ENCODE results near the gene GLP2R. TPM values are rescaled to one million over a fixed set of nuclear protein-coding genes. Genes with fewer than 3 reads are reported as not detected.

The GLP2R gene
- total RNA-seq, 2 experiments from 2014 or later: not detected

DNA sequence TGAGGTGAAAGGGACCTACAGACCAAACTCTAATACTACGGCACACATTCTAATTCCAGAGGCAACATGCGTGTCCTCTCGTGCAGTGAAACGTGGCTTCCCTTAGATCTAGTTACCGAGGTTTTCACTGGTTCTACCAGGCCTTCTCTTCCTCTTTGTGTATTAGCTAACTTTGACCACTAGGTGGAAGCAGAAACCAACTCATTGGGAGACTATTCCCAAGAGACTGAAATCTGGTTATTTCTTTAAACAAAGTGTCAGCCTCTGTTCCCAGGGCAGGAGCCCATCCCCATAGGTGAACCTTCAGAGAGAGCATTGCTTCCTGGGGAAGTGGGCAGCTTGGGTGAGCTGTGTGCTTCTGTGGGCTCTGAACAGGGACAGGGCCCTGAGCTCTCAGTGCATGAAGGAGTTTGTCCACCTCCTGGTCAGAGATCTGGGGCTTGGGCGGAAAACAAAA lies 99.0 kb downstream of the GLP2R start:
- DNase-seq (ENCODE audit: low spot score): peak; percentile 80
- H3K36me3 ChIP-seq (ENCODE audit: insufficient read depth, low read length): no peaks in the 10 kb centered on the region
- ChIA-PET POLR2A (interaction anchor here (0.6 kb wide), 1 partner anchor 75 kb away, joined by 3 read pairs; no protein-coding TSS in a partner anchor), CTCF (ENCODE audit: unreplicated experiment) (no interaction called here)
- no peak overlapping the region for H3K27ac ChIP-seq (ENCODE audit: low read depth, low read length, poor library complexity, severe bottlenecking)
- TF ChIP-seq, protein P1, sequence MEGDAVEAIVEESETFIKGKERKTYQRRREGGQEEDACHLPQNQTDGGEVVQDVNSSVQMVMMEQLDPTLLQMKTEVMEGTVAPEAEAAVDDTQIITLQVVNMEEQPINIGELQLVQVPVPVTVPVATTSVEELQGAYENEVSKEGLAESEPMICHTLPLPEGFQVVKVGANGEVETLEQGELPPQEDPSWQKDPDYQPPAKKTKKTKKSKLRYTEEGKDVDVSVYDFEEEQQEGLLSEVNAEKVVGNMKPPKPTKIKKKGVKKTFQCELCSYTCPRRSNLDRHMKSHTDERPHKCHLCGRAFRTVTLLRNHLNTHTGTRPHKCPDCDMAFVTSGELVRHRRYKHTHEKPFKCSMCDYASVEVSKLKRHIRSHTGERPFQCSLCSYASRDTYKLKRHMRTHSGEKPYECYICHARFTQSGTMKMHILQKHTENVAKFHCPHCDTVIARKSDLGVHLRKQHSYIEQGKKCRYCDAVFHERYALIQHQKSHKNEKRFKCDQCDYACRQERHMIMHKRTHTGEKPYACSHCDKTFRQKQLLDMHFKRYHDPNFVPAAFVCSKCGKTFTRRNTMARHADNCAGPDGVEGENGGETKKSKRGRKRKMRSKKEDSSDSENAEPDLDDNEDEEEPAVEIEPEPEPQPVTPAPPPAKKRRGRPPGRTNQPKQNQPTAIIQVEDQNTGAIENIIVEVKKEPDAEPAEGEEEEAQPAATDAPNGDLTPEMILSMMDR (conservative IDR thresholded peaks at IDR 0.05; ENCODE audit: low read length): peak; percentile 89
- TF ChIP-seq EZH2phosphoT487 (IDR thresholded peaks at IDR 0.05; ENCODE audit: borderline replicate concordance, low read depth, low read length): no peak
- intact Hi-C loops (cut with micrococcal nuclease; ENCODE audit: unreplicated experiment): loop anchor here (5.0 kb wide), 2 partner anchors 303 to 688 kb away; no protein-coding TSS in a partner anchor
- H3K4me1 ChIP-seq (ENCODE audit: insufficient read depth, low read length, poor library complexity, severe bottlenecking): no peaks in the 10 kb centered on the region
- H3K79me2 ChIP-seq (ENCODE audit: insufficient read depth, low read depth, low read length): no peaks in the 10 kb centered on the region
- H3K9me2 ChIP-seq (ENCODE audit: insufficient read depth, low read length): no peaks in the 10 kb centered on the region
- H3K4me2 ChIP-seq (ENCODE audit: low read length): no peak overlapping the region
- H3K9me3 ChIP-seq (ENCODE audit: low read length): no peaks in the 10 kb centered on the region
- H2AFZ ChIP-seq (ENCODE audit: low read length): no peak overlapping the region; the same call in 1 of the 2 replicates
- H4K20me1 ChIP-seq (ENCODE audit: insufficient read depth, low read length): no peaks in the 10 kb centered on the region
- no TSS peak for BruUV-seq (replicated peaks)
- no peak overlapping the region for H3K4me3 ChIP-seq (ENCODE audit: low read depth, low read length, poor library complexity, severe bottlenecking)

DNA sequence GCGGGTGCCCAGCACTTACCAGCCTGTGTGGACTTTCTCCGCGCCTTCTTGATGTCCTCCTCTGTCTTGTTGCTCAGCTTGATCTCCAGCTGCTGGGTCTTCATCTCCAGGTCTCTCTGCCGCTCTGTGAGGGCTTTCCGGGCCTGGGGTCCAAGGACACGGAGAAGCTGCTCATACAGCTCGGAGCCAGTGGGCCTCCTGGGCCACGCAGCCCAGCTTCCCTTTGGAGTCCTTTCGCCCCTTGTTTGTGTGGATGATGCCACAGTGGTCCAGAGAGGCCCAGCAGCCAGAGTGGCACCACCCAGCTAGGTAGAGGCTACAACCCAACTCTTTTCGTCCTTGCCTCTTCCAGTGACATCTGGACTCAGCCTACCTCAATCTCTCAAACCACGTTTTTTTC lies 99.7 kb downstream of the GLP2R start:
- no peak for DNase-seq (ENCODE audit: low spot score)
- H3K36me3 ChIP-seq (ENCODE audit: insufficient read depth, low read length): no peaks in the 10 kb centered on the region
- no peaks in the 10 kb centered on the region for H3K4me1 ChIP-seq (ENCODE audit: insufficient read depth, low read length, poor library complexity, severe bottlenecking)
- H3K4me3 ChIP-seq (ENCODE audit: low read depth, low read length, poor library complexity, severe bottlenecking): no peak overlapping the region
- H2AFZ ChIP-seq (ENCODE audit: low read length): no peak overlapping the region
- H3K79me2 ChIP-seq (ENCODE audit: insufficient read depth, low read depth, low read length): no peaks in the 10 kb centered on the region
- no peaks in the 10 kb centered on the region for H3K9me3 ChIP-seq (ENCODE audit: low read length)
- TF ChIP-seq, protein P1 (conservative IDR thresholded peaks at IDR 0.05; ENCODE audit: low read length): no peak
- no peak for TF ChIP-seq EZH2phosphoT487 (IDR thresholded peaks at IDR 0.05; ENCODE audit: borderline replicate concordance, low read depth, low read length)
- intact Hi-C loops (cut with micrococcal nuclease; ENCODE audit: unreplicated experiment): no loop called here
- POLR2A ChIA-PET: interaction anchor here (0.6 kb wide), 1 partner anchor 74 kb away, joined by 3 read pairs; no protein-coding TSS in a partner anchor
- BruUV-seq (replicated peaks): no TSS peak
- H4K20me1 ChIP-seq (ENCODE audit: insufficient read depth, low read length): no peaks in the 10 kb centered on the region
- CTCF ChIA-PET (ENCODE audit: unreplicated experiment): no interaction called here
- H3K4me2 ChIP-seq (ENCODE audit: low read length): no peak overlapping the region
- H3K27ac ChIP-seq (ENCODE audit: low read depth, low read length, poor library complexity, severe bottlenecking): no peak overlapping the region
- H3K9me2 ChIP-seq (ENCODE audit: insufficient read depth, low read length): no peaks in the 10 kb centered on the region

DNA sequence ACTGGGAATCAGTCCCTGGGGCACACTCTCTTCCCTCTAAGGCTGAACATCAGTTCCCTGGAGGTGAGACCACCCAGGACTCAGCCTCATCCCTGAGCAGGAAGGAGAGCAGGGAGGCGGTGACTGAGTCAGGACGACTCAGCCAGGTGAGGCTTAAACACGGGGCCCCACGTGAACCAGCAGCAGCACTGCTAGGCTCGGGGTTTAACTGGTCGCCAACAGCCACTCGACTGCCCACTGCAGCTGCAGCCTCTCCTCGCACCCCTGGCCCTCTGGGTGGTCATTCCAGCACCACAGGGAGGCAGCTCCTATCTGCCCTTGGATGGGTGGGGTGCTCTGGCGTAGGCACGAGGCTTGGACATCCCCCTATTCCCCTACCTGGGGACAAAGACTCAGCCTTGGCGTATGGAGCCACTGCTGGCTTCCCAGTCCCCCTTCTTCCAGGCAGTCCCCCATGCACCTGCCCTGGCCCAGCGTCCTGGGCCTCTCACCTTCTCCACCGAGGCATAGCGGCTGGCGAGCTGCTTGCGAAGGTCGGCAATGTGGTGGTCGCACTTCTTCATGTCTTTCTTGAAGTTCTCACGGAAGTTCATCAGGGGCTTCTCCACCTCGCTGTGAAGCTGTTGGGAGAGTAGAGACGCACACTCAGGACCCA lies 100.6 kb downstream of the GLP2R start:
- Histone ChIP-seq H3K9me3 (ENCODE audit: low read length) (no peaks in the 10 kb centered on the region), H3K36me3 (ENCODE audit: insufficient read depth, low read length) (no peaks in the 10 kb centered on the region), H3K4me1 (ENCODE audit: insufficient read depth, low read length, poor library complexity, severe bottlenecking) (no peaks in the 10 kb centered on the region), H3K4me3 (ENCODE audit: low read depth, low read length, poor library complexity, severe bottlenecking) (no peak overlapping the region), H3K79me2 (ENCODE audit: insufficient read depth, low read depth, low read length) (no peaks in the 10 kb centered on the region), H3K27ac (ENCODE audit: low read depth, low read length, poor library complexity, severe bottlenecking) (no peak overlapping the region), H4K20me1 (ENCODE audit: insufficient read depth, low read length) (no peaks in the 10 kb centered on the region), H2AFZ (ENCODE audit: low read length) (no peak overlapping the region), H3K4me2 (ENCODE audit: low read length) (no peak overlapping the region), H3K9me2 (ENCODE audit: insufficient read depth, low read length) (no peaks in the 10 kb centered on the region)
- intact Hi-C loops (cut with micrococcal nuclease; ENCODE audit: unreplicated experiment): no loop called here
- ChIA-PET POLR2A (no interaction called here), CTCF (ENCODE audit: unreplicated experiment) (no interaction called here)
- no peak for DNase-seq (ENCODE audit: low spot score)
- BruUV-seq (replicated peaks): no TSS peak
- TF ChIP-seq, protein P1 (conservative IDR thresholded peaks at IDR 0.05; ENCODE audit: low read length): no peak
- no peak for TF ChIP-seq EZH2phosphoT487 (IDR thresholded peaks at IDR 0.05; ENCODE audit: borderline replicate concordance, low read depth, low read length)
